Psoas muscle (tissue), 8 donors: ENCODE results near the gene WIPF3. TPM values are rescaled to one million over a fixed set of nuclear protein-coding genes. Genes with fewer than 3 reads are reported as not detected.

Experiments used
- ATAC-seq, 4 donors: fragments of 200-7000 bp; cut with Tn5 transposase; one replicate each; pipeline ENCODE4 v1.9.1; 2020; ENCODE audit warnings: moderate library complexity in 3 of 4, mild to moderate bottlenecking in 2 of 4
- DNase-seq, 2 donors: peaks; one replicate each; pipeline ENCODE4 v3.0.0-alpha.2; 2020
- H3K27ac ChIP-seq: fragments of 200-600 bp; one replicate; pipeline ENCODE4 v1.8.0; 2022
- H3K27me3 ChIP-seq, 3 donors: fragments of 200-600 bp in 1 of 3; one replicate each; pipeline versions ENCODE4 v1.6.1 to v1.8.0; 2013 to 2022; ENCODE audit warnings: low read length in 2 of 3, mild to moderate bottlenecking in 2 of 3, moderate library complexity in 1 of 3; ENCODE audit not compliant: insufficient read depth in 3 of 3
- H3K36me3 ChIP-seq, 2 donors: fragments of 200-600 bp in 1 of 2; one replicate each; pipeline versions ENCODE4 v1.6.1 to v1.8.0; 2013 to 2022; ENCODE audit warnings: low read depth in 1 of 2, mild to moderate bottlenecking in 1 of 2, moderate library complexity in 1 of 2; ENCODE audit not compliant: insufficient read depth in 1 of 2
- H3K4me1 ChIP-seq: fragments of 200-600 bp; one replicate; pipeline ENCODE4 v1.8.0; 2022
- H3K4me3 ChIP-seq: fragments of 200-600 bp; one replicate; pipeline ENCODE4 v1.8.0; 2022; ENCODE audit warnings: mild to moderate bottlenecking
- H3K9me3 ChIP-seq: fragments of 200-600 bp; one replicate; pipeline ENCODE4 v1.8.0; 2022
- CTCF ChIP-seq: fragments of 200-600 bp; IDR thresholded peaks from one replicate; pipeline ENCODE4 v1.8.0; 2022; ENCODE audit warnings: antibody characterized with exemption
- WGBS, 3 donors: extraction: QIAGEN DNeasy Blood & Tissue Kit; methylation state at CpG; one replicate each; pipeline versions ENCODE4 v1.1.6 to v1.1.7; 2013; 5-methylcytosine and 5-hydroxymethylcytosine counted together
- intact Hi-C, 2 donors: fragments of 100-400 bp; cut with DNase I; formaldehyde crosslinking; loops; one replicate each; pipeline versions ENCODE4 v1.11.0 to v1.14.2; 2022
- polyA plus RNA-seq, 3 donors: library from polyadenylated mRNA; stranded (reverse); fragments of 200-250 nt; gene quantifications; one replicate each; pipeline ENCODE4 v1.2.3, GENCODE V29; 2013
- total RNA-seq, 4 donors: library from RNA; stranded (reverse); fragmentation: NEBNext Ultra II Directional in 2 of 4; extraction: Animal tissue kit (Norgen Biotek cat#: 25700) in 2 of 4; gene quantifications; one replicate each; pipeline versions ENCODE4 v1.2.1 to v1.2.4, GENCODE V29; 2021 to 2023
- donor health status: healthy with polysubstance abuse.
- donor health status: DM: no; HTN: no; CAD: no; lungs with moderate emphysema.
- donor health status: Bipolar disorder and iron deficiency.
- donor health status: healthy.
- donor health status: DM: yes; HTN: yes; CAD: no.
- donor health status: DM: no; HTN: no; CAD: no.
- donor health status: DM: no; HTN: no; CAD: no.
- donor health status: DM: yes; HTN: yes; CAD: no.

The WIPF3 gene
- total and polyA plus RNA-seq, 7 donors, result 3.3 to 30.7 (median 18.5) TPM

GRCh38 chr7:29831705-29832104 is 25.4 kb downstream of the WIPF3 start:
- Histone ChIP-seq H3K4me1 (peaks cover 10% of the 10 kb centered on the region), H3K27ac (no peak overlapping the region), H3K4me3 (no peak overlapping the region), H3K36me3 (peaks cover 0 to 20% of the 10 kb centered on the region in 2 donors), H3K9me3 (peaks cover 4% of the 10 kb centered on the region), H3K27me3 (no peaks in the 10 kb centered on the region)
- WGBS, 3 donors, result 94 to 98% (median 97%) methylated on average over 6 of the region's 6 CpGs
- no peak for DNase-seq
- ATAC-seq, result no peak
- intact Hi-C loops, result no loop called here
- no peak for TF ChIP-seq CTCF

- H3K4me1 ChIP-seq, result peaks cover 10% of the 10 kb centered on the region
- 55 to 74% (median 70%) methylated on average over 2 of the region's 2 CpGs for WGBS, 3 donors
- DNase-seq, result no peak
- peak in 1 of 4 donors; percentile 35 for ATAC-seq
- peaks cover 0 to 29% of the 10 kb centered on the region in 2 donors for H3K36me3 ChIP-seq
- TF ChIP-seq CTCF, result no peak
- peak overlapping the region; percentile 9 for H3K27ac ChIP-seq
- H3K27me3 ChIP-seq, result no peaks in the 10 kb centered on the region
- peaks cover 4% of the 10 kb centered on the region for H3K9me3 ChIP-seq
- intact Hi-C loops, result no loop called here
- no peak overlapping the region for H3K4me3 ChIP-seq
Observed at GRCh38 chr7:29833929-29834328, 27.6 kb downstream of the WIPF3 start.

GRCh38 chr7:29835718-29836117 is 29.4 kb downstream of the WIPF3 start:
- WGBS, 3 donors, result 33 to 49% (median 38%) methylated on average over 12 of the region's 12 CpGs
- TF ChIP-seq CTCF, result no peak
- ATAC-seq, result peak; percentile 62 to 82 (median 66)
- no peaks in the 10 kb centered on the region for H3K27me3 ChIP-seq
- intact Hi-C loops, result loop anchor here in 1 of 2 donors (5.0 kb wide), 1 partner anchor 37 kb away; no protein-coding TSS in a partner anchor
- peaks cover 4% of the 10 kb centered on the region for H3K9me3 ChIP-seq
- DNase-seq, result peak in 1 of 2 donors; percentile 56
- H3K4me3 ChIP-seq, result no peak overlapping the region
- peaks cover 0 to 29% of the 10 kb centered on the region in 2 donors for H3K36me3 ChIP-seq
- H3K27ac ChIP-seq, result peak overlapping the region; percentile 50
- peaks cover 22% of the 10 kb centered on the region for H3K4me1 ChIP-seq

- Histone ChIP-seq H3K4me1 (peaks cover 38% of the 10 kb centered on the region), H3K4me3 (no peak overlapping the region), H3K27me3 (no peaks in the 10 kb centered on the region), H3K9me3 (no peaks in the 10 kb centered on the region), H3K36me3 (peaks cover 0 to 29% of the 10 kb centered on the region in 2 donors), H3K27ac (peak overlapping the region; percentile 65)
- peak; percentile 92 to 97 (median 93) for ATAC-seq
- DNase-seq, result peak; percentile 75 to 82
- intact Hi-C loops, result loop anchor here in 1 of 2 donors (5.0 kb wide), 1 partner anchor 33 kb away; no protein-coding TSS in a partner anchor
- WGBS, 3 donors, result 12 to 20% (median 16%) methylated on average over 7 of the region's 7 CpGs
- TF ChIP-seq CTCF, result no peak
Observed at GRCh38 chr7:29839302-29839701, 33.0 kb downstream of the WIPF3 start.

- ATAC-seq (peak in 2 of 4 donors; percentile 23 to 33), DNase-seq (no peak)
- no peak for TF ChIP-seq CTCF
- no peak overlapping the region for H3K4me3 ChIP-seq
- H3K4me1 ChIP-seq, result peaks cover 38% of the 10 kb centered on the region
- H3K9me3 ChIP-seq, result no peaks in the 10 kb centered on the region
- WGBS, 3 donors, result 48 to 68% (median 55%) methylated on average over 3 of the region's 3 CpGs
- H3K36me3 ChIP-seq, result peaks cover 0 to 27% of the 10 kb centered on the region in 2 donors
- intact Hi-C loops, result loop anchor here in 1 of 2 donors (5.0 kb wide), 1 partner anchor 32 kb away; no protein-coding TSS in a partner anchor
- H3K27ac ChIP-seq, result peak overlapping the region; percentile 19
- H3K27me3 ChIP-seq, result no peaks in the 10 kb centered on the region
Observed at GRCh38 chr7:29839921-29840320, 33.6 kb downstream of the WIPF3 start.
